GM13976 (cell line): ENCODE measurements around the gene PEX5L.

Experiments used
- DNase-seq: peaks from one replicate; pipeline ENCODE4 v3.0.0; 2012; ENCODE audit warnings: low spot score
- in situ Hi-C: fragments of 300-500 bp; cut with MboI; formaldehyde crosslinking; loops from one replicate; pipeline ENCODE4 v1.12.0; 2022; ENCODE audit warnings: low sequenced_read_pairs, mixed read lengths, inconsistent platforms; ENCODE audit not compliant: unreplicated experiment
- TF ChIP-seq, protein P1 (sequence below): IDR thresholded peaks from 2 replicates; pipeline ENCODE4 v1.5.1; 2012; ENCODE audit warnings: borderline replicate concordance, mild to moderate bottlenecking; ENCODE audit not compliant: insufficient read depth; ENCODE audit errors: extremely low read depth, missing control alignments, control extremely low read depth

The PEX5L gene

DNA sequence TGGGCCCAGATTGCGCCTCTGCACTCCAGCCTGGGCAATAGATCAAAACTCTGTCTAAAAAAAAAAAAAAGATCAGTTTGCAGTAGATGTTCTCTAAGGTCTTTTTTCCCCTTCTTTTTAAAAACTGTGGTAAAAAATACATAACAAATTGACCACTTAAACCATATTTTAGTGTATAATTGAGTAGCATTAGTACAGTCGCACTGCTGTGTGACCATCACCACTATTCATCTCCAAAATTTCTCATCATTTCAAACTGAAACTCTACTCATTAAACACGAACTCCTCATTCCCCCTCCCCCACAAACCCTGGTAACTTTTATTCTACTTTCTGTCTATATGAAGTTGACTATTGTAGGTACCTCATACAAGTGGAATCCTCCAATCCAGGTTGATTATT, 160.3 kb downstream of the PEX5L start:
- no peak for DNase-seq
- in situ Hi-C loops: no loop called here
- TF ChIP-seq, protein P1, sequence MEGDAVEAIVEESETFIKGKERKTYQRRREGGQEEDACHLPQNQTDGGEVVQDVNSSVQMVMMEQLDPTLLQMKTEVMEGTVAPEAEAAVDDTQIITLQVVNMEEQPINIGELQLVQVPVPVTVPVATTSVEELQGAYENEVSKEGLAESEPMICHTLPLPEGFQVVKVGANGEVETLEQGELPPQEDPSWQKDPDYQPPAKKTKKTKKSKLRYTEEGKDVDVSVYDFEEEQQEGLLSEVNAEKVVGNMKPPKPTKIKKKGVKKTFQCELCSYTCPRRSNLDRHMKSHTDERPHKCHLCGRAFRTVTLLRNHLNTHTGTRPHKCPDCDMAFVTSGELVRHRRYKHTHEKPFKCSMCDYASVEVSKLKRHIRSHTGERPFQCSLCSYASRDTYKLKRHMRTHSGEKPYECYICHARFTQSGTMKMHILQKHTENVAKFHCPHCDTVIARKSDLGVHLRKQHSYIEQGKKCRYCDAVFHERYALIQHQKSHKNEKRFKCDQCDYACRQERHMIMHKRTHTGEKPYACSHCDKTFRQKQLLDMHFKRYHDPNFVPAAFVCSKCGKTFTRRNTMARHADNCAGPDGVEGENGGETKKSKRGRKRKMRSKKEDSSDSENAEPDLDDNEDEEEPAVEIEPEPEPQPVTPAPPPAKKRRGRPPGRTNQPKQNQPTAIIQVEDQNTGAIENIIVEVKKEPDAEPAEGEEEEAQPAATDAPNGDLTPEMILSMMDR: no peak

- in situ Hi-C loops: no loop called here
- no peak for DNase-seq
- TF ChIP-seq, protein P1: no peak
These were observed 163.9 kb downstream of the PEX5L start for GRCh38 chr3:179872842-179873241.

- TF ChIP-seq, protein P1: no peak
- in situ Hi-C loops: no loop called here
- no peak for DNase-seq
These were observed 165.0 kb downstream of the PEX5L start for GRCh38 chr3:179871782-179872181.

- DNase-seq: no peak
- TF ChIP-seq, protein P1: no peak
- in situ Hi-C loops: no loop called here
These were observed 168.0 kb downstream of the PEX5L start for GRCh38 chr3:179868715-179869114.

- in situ Hi-C loops: no loop called here
- TF ChIP-seq, protein P1: no peak
- no peak for DNase-seq
These were observed 168.8 kb downstream of the PEX5L start for GRCh38 chr3:179867961-179868360.

DNA sequence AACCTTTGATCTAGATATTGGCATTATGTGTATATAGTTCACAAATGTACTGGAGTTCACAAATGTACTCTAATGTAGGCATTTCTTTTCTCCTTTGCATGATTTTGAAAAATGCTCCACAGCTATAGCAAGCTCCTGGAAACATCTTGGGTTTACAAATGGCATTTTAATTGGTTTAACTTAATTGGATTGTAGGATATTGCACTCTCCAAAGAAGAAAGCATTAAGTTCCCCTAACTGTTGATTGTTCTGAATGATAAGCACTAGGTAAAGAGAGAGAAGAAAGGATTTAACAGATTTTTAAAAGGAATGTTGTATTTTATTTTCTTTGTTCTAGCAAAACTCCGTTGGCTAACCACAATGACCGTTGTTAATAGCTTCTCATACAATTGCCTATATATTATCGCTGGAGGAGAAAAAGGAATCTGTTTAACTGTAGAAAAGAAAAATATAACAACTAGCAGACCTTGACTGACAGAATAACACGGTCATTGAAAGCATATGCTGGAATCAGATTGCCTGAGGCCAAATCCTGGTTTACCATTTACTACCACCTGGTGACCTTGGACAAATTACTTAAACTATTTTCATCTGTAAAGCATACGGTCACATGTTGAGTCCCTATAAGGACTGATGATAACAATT, 170.8 kb downstream of the PEX5L start:
- TF ChIP-seq, protein P1: no peak
- no peak for DNase-seq
- in situ Hi-C loops: no loop called here

GRCh38 chr3:179861953-179862352, 174.8 kb downstream of the PEX5L start:
- TF ChIP-seq, protein P1: no peak
- in situ Hi-C loops: no loop called here
- DNase-seq: no peak
